ENCODE results near the gene FYB2.

Gene FYB2

GRCh38 chr1:56728964-56729363 lies 90.2 kb downstream of the FYB2 start:
- DNase-seq = no peak
- Histone ChIP-seq H3K36me3 (replicated peaks) (no peaks in the 10 kb centered on the region), H3K4me3 (ENCODE audit: low read depth, low read length) (no peak overlapping the region), H3K27me3 (replicated peaks) (no peaks in the 10 kb centered on the region), H3K27ac (no peak overlapping the region)
- in situ Hi-C loops (cut with HindIII; ENCODE audit: low pct_ligation_motif_present, low sequenced_read_pairs) = no loop called here
- no peak for TF ChIP-seq CTCF (IDR thresholded peaks at IDR 0.05; ENCODE audit: low read depth, low read length, missing control alignments)

GRCh38 chr1:56726706-56727105 lies 92.5 kb downstream of the FYB2 start:
- in situ Hi-C loops (cut with HindIII; ENCODE audit: low pct_ligation_motif_present, low sequenced_read_pairs) = no loop called here
- no peak for DNase-seq
- Histone ChIP-seq H3K36me3 (replicated peaks) (no peaks in the 10 kb centered on the region), H3K27ac (no peak overlapping the region), H3K27me3 (replicated peaks) (no peaks in the 10 kb centered on the region), H3K4me3 (ENCODE audit: low read depth, low read length) (no peak overlapping the region)
- no peak for TF ChIP-seq CTCF (IDR thresholded peaks at IDR 0.05; ENCODE audit: low read depth, low read length, missing control alignments)

- H3K36me3 ChIP-seq (replicated peaks) = no peaks in the 10 kb centered on the region
- no peak for TF ChIP-seq CTCF (IDR thresholded peaks at IDR 0.05; ENCODE audit: low read depth, low read length, missing control alignments)
- no peak overlapping the region for H3K27ac ChIP-seq
- in situ Hi-C loops (cut with HindIII; ENCODE audit: low pct_ligation_motif_present, low sequenced_read_pairs) = no loop called here
- H3K4me3 ChIP-seq (ENCODE audit: low read depth, low read length) = no peak overlapping the region
- no peak for DNase-seq
- H3K27me3 ChIP-seq (replicated peaks) = no peaks in the 10 kb centered on the region
Measured at GRCh38 chr1:56719171-56719570, 100.0 kb downstream of the FYB2 start.

GRCh38 chr1:56715156-56715555 lies 104.0 kb downstream of the FYB2 start:
- no peak for TF ChIP-seq CTCF (IDR thresholded peaks at IDR 0.05; ENCODE audit: low read depth, low read length, missing control alignments)
- H3K27ac ChIP-seq = no peak overlapping the region
- in situ Hi-C loops (cut with HindIII; ENCODE audit: low pct_ligation_motif_present, low sequenced_read_pairs) = no loop called here
- H3K36me3 ChIP-seq (replicated peaks) = no peaks in the 10 kb centered on the region
- H3K4me3 ChIP-seq (ENCODE audit: low read depth, low read length) = no peak overlapping the region
- DNase-seq = no peak
- H3K27me3 ChIP-seq (replicated peaks) = no peaks in the 10 kb centered on the region

- Histone ChIP-seq H3K27ac (no peak overlapping the region), H3K36me3 (replicated peaks) (no peaks in the 10 kb centered on the region), H3K4me3 (ENCODE audit: low read depth, low read length) (no peak overlapping the region), H3K27me3 (replicated peaks) (no peaks in the 10 kb centered on the region)
- no peak for DNase-seq
- in situ Hi-C loops (cut with HindIII; ENCODE audit: low pct_ligation_motif_present, low sequenced_read_pairs) = no loop called here
- no peak for TF ChIP-seq CTCF (IDR thresholded peaks at IDR 0.05; ENCODE audit: low read depth, low read length, missing control alignments)
Measured at GRCh38 chr1:56713112-56713511, 106.1 kb downstream of the FYB2 start.

- no peak overlapping the region for H3K4me3 ChIP-seq (ENCODE audit: low read depth, low read length)
- in situ Hi-C loops (cut with HindIII; ENCODE audit: low pct_ligation_motif_present, low sequenced_read_pairs) = no loop called here
- no peak overlapping the region for H3K27ac ChIP-seq
- no peak for TF ChIP-seq CTCF (IDR thresholded peaks at IDR 0.05; ENCODE audit: low read depth, low read length, missing control alignments)
- DNase-seq = no peak
- no peaks in the 10 kb centered on the region for H3K36me3 ChIP-seq (replicated peaks)
- H3K27me3 ChIP-seq (replicated peaks) = no peaks in the 10 kb centered on the region
Measured at GRCh38 chr1:56712150-56712549, 107.1 kb downstream of the FYB2 start.
